HepG2 (cell line): Measurements from ENCODE around the gene MSI2. TPM values are rescaled to one million over a fixed set of nuclear protein-coding genes. Genes with fewer than 3 reads are reported as not detected.

Experiments
- ARNTL ChIP-seq: sonication (generic); formaldehyde crosslinking; IDR thresholded peaks from 2 replicates; pipeline ENCODE4 v1.4.0; 2020; ENCODE audit warnings: mild to moderate bottlenecking, missing genetic modification reagents
- CBX5 ChIP-seq: sonication (generic); formaldehyde crosslinking; IDR thresholded peaks from 2 replicates; pipeline ENCODE4 v1.4.0; 2020; ENCODE audit warnings: missing genetic modification reagents, borderline replicate concordance
- EP300 ChIP-seq, 3 experiments: sonication (generic) in 1 of 3; formaldehyde crosslinking in 1 of 3; IDR thresholded peaks; 2 replicates each; pipeline versions ENCODE4 v1.5.1 to v1.6.1; 2011 to 2020; ENCODE audit warnings: low read depth in 2 of 3, low read length in 2 of 3, borderline replicate concordance in 1 of 3, improper control_type of control experiment in 1 of 3, mild to moderate bottlenecking in 1 of 3, missing genetic modification reagents in 1 of 3, moderate library complexity in 1 of 3
- GATAD1 ChIP-seq: IDR thresholded peaks from 2 replicates; pipeline ENCODE4 v1.6.1; 2016; ENCODE audit warnings: missing genetic modification reagents, missing compliant biosample characterization
- GTF3A ChIP-seq: sonication (generic); formaldehyde crosslinking; conservative IDR thresholded peaks from 2 replicates; pipeline ENCODE4 v1.4.0; 2020; ENCODE audit warnings: mild to moderate bottlenecking, missing genetic modification reagents
- PAX8 ChIP-seq: sonication (generic); formaldehyde crosslinking; IDR thresholded peaks from 2 replicates; pipeline ENCODE4 v1.8.0; 2022; ENCODE audit warnings: mild to moderate bottlenecking, missing genetic modification reagents, borderline replicate concordance
- RXRA ChIP-seq: sonication (generic); formaldehyde crosslinking; IDR thresholded peaks from 2 replicates; pipeline ENCODE4 v1.5.1; 2020; ENCODE audit warnings: missing genetic modification reagents
- SNAI1 ChIP-seq: sonication (generic); formaldehyde crosslinking; IDR thresholded peaks from 2 replicates; pipeline ENCODE4 v1.5.0; 2020; ENCODE audit warnings: mild to moderate bottlenecking, missing genetic modification reagents, borderline replicate concordance
- TOE1 ChIP-seq: sonication (generic); formaldehyde crosslinking; IDR thresholded peaks from 2 replicates; pipeline ENCODE4 v1.4.0; 2020; ENCODE audit warnings: mild to moderate bottlenecking, missing genetic modification reagents
- ZFP37 ChIP-seq: sonication (generic); formaldehyde crosslinking; IDR thresholded peaks from 2 replicates; pipeline ENCODE4 v1.4.0; 2020; ENCODE audit warnings: missing genetic modification reagents, borderline replicate concordance
- ZNF335 ChIP-seq: sonication (generic); formaldehyde crosslinking; IDR thresholded peaks from 2 replicates; pipeline ENCODE4 v1.4.0; 2020; ENCODE audit warnings: missing genetic modification reagents
- ZNF343 ChIP-seq: sonication (generic); formaldehyde crosslinking; IDR thresholded peaks from 2 replicates; pipeline ENCODE4 v1.4.0; 2020; ENCODE audit warnings: mild to moderate bottlenecking, missing genetic modification reagents
- ZNF446 ChIP-seq: sonication (generic); formaldehyde crosslinking; IDR thresholded peaks from 2 replicates; pipeline ENCODE4 v1.5.0; 2020; ENCODE audit warnings: mild to moderate bottlenecking, missing genetic modification reagents
- ZNF768 ChIP-seq: sonication (generic); formaldehyde crosslinking; IDR thresholded peaks from 2 replicates; pipeline ENCODE4 v1.4.0; 2020; ENCODE audit warnings: missing genetic modification reagents
- ZNF83 ChIP-seq: sonication (generic); formaldehyde crosslinking; IDR thresholded peaks from 2 replicates; pipeline ENCODE4 v1.4.0; 2020; ENCODE audit warnings: missing genetic modification reagents, mild to moderate bottlenecking, borderline replicate concordance
- polyA plus RNA-seq, 8 experiments: library from polyadenylated mRNA; depleted of rRNA in 3 of 8; stranded (reverse) in 7 of 8; unstranded in 1 of 8; fragments of >200 nt; fragmentation: Illumina TruSeq in 4 of 8; extraction: Trizol in 4 of 8; gene quantifications; 2 replicates each; pipeline versions ENCODE4 v1.2.1 to v1.2.3, GENCODE V29; 2011 to 2016; ENCODE audit warnings: low read depth in 4 of 8, missing spikeins in 1 of 8, mixed read lengths in 1 of 8; ENCODE audit not compliant: insufficient read depth in 1 of 8
- total RNA-seq, 5 experiments: library from RNA; depleted of rRNA; stranded (reverse); fragments of >200 nt; fragmentation: Illumina TruSeq; extraction: Trizol; gene quantifications; 2 replicates each; pipeline ENCODE4 v1.2.3, GENCODE V29; 2016; ENCODE audit warnings: low read depth in 1 of 5
- TF ChIP-seq, protein P1 (sequence below): IDR thresholded peaks from 2 replicates; pipeline ENCODE4 v1.6.1; 2016; ENCODE audit warnings: low read depth, borderline replicate concordance
- TF ChIP-seq, protein P2 (sequence below): sonication (generic); formaldehyde crosslinking; IDR thresholded peaks from 2 replicates; pipeline ENCODE4 v1.4.0; 2020; ENCODE audit warnings: mild to moderate bottlenecking, missing genetic modification reagents
- TF ChIP-seq, protein P3 (sequence below): IDR thresholded peaks from 2 replicates; pipeline ENCODE4 v1.6.1; 2016; ENCODE audit warnings: mild to moderate bottlenecking
- TF ChIP-seq, protein P4 (sequence below): sonication (generic); formaldehyde crosslinking; IDR thresholded peaks from 2 replicates; pipeline ENCODE4 v1.4.0; 2020; ENCODE audit warnings: missing genetic modification reagents, borderline replicate concordance
- TF ChIP-seq, protein P5 (sequence below), 2 experiments: sonication (generic) in 1 of 2; formaldehyde crosslinking in 1 of 2; IDR thresholded peaks; 2 replicates each; pipeline versions ENCODE4 v1.4.0 to v1.6.1; 2016 to 2020; ENCODE audit warnings: borderline replicate concordance in 1 of 2, low read depth in 1 of 2, mild to moderate bottlenecking in 1 of 2, missing genetic modification reagents in 1 of 2
- TF ChIP-seq, protein P6 (sequence below): sonication (generic); formaldehyde crosslinking; IDR thresholded peaks from 2 replicates; pipeline ENCODE4 v1.5.0; 2020; ENCODE audit warnings: missing genetic modification reagents

MSI2 gene
- total and polyA plus RNA-seq, 2 of the 13 experiments (the other 11 are each of a cell fraction or from before 2014, with no cell fraction given) = 77.5 to 78.4 TPM

DNA sequence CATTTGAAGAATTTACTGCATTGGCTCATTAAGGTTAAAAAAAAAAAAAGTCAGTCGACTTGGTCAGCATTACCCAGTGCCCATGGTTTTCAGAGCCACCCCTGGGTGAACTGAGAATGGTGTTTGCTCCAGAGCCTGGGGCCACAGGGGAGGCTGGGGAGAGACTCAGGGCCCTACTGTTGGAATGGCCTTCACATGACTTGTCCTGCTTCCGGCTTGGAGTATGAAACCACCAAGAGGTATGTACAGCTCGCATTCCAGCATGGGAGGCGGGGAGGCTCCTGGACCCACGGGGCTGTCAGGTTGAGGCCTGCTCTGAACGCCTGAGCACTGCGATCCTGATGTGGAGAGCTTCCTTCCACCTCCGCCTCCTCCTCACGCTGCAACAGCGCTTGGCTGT, 36.8 kb downstream of the MSI2 start (continued):
- TF ChIP-seq ZNF335 (CRISPR knock-in tag) = peak; percentile 59; the same call in 1 of the 2 replicates
- TF ChIP-seq, protein P1, sequence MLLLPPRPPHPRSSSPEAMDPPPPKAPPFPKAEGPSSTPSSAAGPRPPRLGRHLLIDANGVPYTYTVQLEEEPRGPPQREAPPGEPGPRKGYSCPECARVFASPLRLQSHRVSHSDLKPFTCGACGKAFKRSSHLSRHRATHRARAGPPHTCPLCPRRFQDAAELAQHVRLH (CRISPR knock-in tag) = no peak
- TF ChIP-seq ZNF343 (CRISPR knock-in tag) = no peak
- TF ChIP-seq, protein P2, sequence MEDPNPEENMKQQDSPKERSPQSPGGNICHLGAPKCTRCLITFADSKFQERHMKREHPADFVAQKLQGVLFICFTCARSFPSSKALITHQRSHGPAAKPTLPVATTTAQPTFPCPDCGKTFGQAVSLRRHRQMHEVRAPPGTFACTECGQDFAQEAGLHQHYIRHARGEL (CRISPR knock-in tag) = no peak
- TF ChIP-seq CBX5 (CRISPR knock-in tag) = no peak; the same call in 1 of the 2 replicates
- TF ChIP-seq ZNF768 = peak; percentile 28; the same call in 1 of the 2 replicates
- no peak for TF ChIP-seq GTF3A
- no peak for TF ChIP-seq ZNF83 (CRISPR knock-in tag)
- peak; percentile 47; the same call in 1 of the 2 replicates for TF ChIP-seq ARNTL (CRISPR knock-in tag)
- TF ChIP-seq, protein P3, sequence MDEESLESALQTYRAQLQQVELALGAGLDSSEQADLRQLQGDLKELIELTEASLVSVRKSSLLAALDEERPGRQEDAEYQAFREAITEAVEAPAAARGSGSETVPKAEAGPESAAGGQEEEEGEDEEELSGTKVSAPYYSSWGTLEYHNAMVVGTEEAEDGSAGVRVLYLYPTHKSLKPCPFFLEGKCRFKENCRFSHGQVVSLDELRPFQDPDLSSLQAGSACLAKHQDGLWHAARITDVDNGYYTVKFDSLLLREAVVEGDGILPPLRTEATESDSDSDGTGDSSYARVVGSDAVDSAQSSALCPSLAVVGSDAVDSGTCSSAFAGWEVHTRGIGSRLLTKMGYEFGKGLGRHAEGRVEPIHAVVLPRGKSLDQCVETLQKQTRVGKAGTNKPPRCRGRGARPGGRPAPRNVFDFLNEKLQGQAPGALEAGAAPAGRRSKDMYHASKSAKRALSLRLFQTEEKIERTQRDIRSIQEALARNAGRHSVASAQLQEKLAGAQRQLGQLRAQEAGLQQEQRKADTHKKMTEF = peak; percentile 69; the same call in 1 of the 2 replicates
- no peak for TF ChIP-seq TOE1 (CRISPR knock-in tag)
- TF ChIP-seq EP300 (IDR thresholded peaks at IDR 0.05; ENCODE audit: low read depth in 2 of 2, low read length in 2 of 2) = peak in 1 of 2 experiments; percentile 52; a peak in 2 of 4 replicates
- peak; percentile 67; the same call in 1 of the 2 replicates for TF ChIP-seq EP300 (CRISPR knock-in tag; IDR thresholded peaks at IDR 0.05; ENCODE audit: borderline replicate concordance)
- TF ChIP-seq ZNF446 (CRISPR knock-in tag) = no peak
- TF ChIP-seq, protein P4, sequence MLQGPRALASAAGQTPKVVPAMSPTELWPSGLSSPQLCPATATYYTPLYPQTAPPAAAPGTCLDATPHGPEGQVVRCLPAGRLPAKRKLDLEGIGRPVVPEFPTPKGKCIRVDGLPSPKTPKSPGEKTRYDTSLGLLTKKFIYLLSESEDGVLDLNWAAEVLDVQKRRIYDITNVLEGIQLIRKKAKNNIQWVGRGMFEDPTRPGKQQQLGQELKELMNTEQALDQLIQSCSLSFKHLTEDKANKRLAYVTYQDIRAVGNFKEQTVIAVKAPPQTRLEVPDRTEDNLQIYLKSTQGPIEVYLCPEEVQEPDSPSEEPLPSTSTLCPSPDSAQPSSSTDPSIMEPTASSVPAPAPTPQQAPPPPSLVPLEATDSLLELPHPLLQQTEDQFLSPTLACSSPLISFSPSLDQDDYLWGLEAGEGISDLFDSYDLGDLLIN (CRISPR knock-in tag) = no peak
- no peak for TF ChIP-seq ZFP37
- no peak for TF ChIP-seq SNAI1
- peak; percentile 74 for TF ChIP-seq RXRA (CRISPR knock-in tag)
- 0 out of 2 replicates have a peak, but pooled peaks have one; percentile 45 for TF ChIP-seq GATAD1 (CRISPR knock-in tag)
- TF ChIP-seq PAX8 (CRISPR knock-in tag) = no peak
- TF ChIP-seq, protein P5, sequence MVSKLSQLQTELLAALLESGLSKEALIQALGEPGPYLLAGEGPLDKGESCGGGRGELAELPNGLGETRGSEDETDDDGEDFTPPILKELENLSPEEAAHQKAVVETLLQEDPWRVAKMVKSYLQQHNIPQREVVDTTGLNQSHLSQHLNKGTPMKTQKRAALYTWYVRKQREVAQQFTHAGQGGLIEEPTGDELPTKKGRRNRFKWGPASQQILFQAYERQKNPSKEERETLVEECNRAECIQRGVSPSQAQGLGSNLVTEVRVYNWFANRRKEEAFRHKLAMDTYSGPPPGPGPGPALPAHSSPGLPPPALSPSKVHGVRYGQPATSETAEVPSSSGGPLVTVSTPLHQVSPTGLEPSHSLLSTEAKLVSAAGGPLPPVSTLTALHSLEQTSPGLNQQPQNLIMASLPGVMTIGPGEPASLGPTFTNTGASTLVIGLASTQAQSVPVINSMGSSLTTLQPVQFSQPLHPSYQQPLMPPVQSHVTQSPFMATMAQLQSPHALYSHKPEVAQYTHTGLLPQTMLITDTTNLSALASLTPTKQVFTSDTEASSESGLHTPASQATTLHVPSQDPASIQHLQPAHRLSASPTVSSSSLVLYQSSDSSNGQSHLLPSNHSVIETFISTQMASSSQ (IDR thresholded peaks at IDR 0.05; ENCODE audit: low read depth) = no peak
- TF ChIP-seq, protein P5 (CRISPR knock-in tag; IDR thresholded peaks at IDR 0.05; ENCODE audit: borderline replicate concordance) = peak; percentile 28; the same call in 1 of the 2 replicates
- TF ChIP-seq, protein P6, sequence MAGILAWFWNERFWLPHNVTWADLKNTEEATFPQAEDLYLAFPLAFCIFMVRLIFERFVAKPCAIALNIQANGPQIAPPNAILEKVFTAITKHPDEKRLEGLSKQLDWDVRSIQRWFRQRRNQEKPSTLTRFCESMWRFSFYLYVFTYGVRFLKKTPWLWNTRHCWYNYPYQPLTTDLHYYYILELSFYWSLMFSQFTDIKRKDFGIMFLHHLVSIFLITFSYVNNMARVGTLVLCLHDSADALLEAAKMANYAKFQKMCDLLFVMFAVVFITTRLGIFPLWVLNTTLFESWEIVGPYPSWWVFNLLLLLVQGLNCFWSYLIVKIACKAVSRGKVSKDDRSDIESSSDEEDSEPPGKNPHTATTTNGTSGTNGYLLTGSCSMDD = no peak
